ENCODE measurements around the gene ADRA2C.

Gene ADRA2C

DNA sequence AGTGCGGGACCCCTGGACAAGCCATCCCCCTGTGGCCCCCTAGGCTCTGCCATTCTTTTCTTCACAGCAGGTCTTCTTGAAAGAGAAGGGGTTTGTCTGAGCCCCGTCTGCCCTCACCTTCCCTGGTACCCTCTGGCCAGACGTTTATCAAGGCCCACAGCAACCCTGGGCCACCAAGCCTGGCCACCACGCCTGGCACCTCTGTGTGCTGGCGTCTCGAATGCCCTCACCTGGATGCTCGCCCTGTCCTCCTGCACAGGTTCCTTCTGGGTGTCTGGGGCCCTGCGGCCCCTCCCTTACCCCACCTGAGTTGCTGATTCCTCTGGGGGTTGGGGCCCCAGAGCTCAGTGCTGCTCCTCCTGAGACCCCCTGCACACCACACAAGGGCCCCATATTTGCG is 25.1 kb downstream of the ADRA2C start:
- Mint-ChIP-seq H3K9me3 (peaks cover 0 to 11% of the 10 kb centered on the region in 2 donors), H3K36me3 (ENCODE audit: insufficient read depth) (peaks cover 2% of the 10 kb centered on the region), H3K4me1 (ENCODE audit: low read depth in 2 of 2) (no peaks in the 10 kb centered on the region), H3K4me3 (no peak overlapping the region), H3K27ac (no peak overlapping the region), H3K27me3 (peaks cover 29 to 71% of the 10 kb centered on the region in 2 donors)
- ATAC-seq (replicated peaks) = no peak
- DNase-seq = no peak

DNA sequence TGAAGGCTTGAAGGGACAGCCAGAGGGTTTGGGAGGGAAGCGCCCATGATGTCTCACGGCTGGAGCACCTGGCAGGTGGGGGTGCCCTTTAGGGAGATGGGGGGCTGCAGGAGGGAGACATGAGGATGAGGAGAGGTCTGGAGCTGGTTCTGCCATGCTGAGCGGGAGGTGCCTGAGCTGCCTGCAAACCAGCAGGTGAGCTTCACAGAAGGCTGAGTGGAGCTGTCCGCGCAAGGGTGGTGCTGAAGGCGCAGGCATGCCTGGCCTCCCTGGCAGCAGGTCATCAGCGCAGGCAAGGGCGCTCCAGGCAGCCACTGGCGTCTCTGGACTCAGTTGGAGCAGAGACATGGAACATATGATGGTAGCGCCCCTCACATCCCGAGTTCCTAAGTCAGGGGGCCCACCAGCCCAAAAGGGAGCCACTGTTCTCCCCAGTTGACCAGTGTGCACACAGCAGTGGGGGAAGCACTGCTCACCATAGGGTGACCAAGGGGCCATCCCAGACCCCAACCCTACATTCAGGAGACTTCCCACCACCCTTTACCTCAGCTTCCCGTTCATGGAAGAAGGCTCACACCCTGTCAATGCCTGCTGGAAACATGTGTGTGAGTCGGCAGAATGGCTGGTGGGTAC is 25.8 kb downstream of the ADRA2C start:
- H3K4me1 Mint-ChIP-seq (ENCODE audit: low read depth in 2 of 2) = no peaks in the 10 kb centered on the region
- DNase-seq (no peak), ATAC-seq (replicated peaks) (no peak)
- H3K4me3 Mint-ChIP-seq = no peak overlapping the region
- peaks cover 29 to 67% of the 10 kb centered on the region in 2 donors for H3K27me3 Mint-ChIP-seq
- H3K9me3 Mint-ChIP-seq = peaks cover 0 to 15% of the 10 kb centered on the region in 2 donors
- H3K27ac Mint-ChIP-seq = no peak overlapping the region
- peaks cover 2% of the 10 kb centered on the region for H3K36me3 Mint-ChIP-seq (ENCODE audit: insufficient read depth)

DNA sequence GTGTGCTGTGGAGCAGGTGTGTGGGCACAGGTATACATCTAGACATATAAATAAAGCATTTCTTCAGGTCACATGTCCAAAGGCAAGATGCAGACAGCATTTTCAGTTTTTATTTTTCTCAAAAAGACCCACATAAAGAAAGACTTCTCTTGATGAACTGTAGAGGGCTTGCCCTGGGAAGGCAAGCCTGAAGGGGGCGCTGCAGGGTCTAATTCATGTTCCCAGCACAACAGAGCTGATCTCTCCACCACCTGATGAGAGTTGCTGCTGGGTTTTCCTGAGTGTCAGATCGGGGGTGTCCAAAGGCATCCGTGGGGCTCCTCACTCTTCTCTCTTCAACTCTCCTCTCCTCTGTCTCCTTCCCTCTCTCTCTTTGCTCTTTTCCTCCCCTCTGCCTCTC is 26.6 kb downstream of the ADRA2C start:
- Mint-ChIP-seq H3K4me1 (ENCODE audit: low read depth in 2 of 2) (no peaks in the 10 kb centered on the region), H3K27ac (no peak overlapping the region), H3K36me3 (ENCODE audit: insufficient read depth) (peaks cover 2% of the 10 kb centered on the region), H3K4me3 (no peak overlapping the region), H3K9me3 (peaks cover 0 to 15% of the 10 kb centered on the region in 2 donors), H3K27me3 (peaks cover 34 to 68% of the 10 kb centered on the region in 2 donors)
- DNase-seq (no peak), ATAC-seq (replicated peaks) (no peak)

DNA sequence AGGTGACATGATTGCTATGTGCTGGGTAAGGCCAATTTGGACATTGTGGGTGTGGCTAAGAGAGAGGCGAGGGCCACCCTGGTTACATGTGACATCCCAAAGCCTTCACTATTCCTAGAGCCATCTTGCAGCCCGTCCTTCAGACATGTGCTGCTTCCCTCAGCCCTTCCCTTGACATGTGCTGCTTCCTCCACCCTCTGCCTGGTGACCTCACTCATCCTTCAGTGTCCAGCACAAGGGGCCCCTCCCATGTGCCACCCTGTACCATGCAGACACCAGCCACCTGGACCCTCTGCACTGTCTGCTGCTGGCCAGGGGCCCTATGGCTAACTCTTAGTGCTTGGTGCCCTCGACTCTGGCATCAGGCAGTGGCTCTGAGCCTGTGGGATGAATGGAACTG is 27.4 kb downstream of the ADRA2C start:
- Mint-ChIP-seq H3K27ac (no peak overlapping the region), H3K4me3 (no peak overlapping the region), H3K36me3 (ENCODE audit: insufficient read depth) (no peaks in the 10 kb centered on the region), H3K9me3 (peaks cover 0 to 15% of the 10 kb centered on the region in 2 donors), H3K27me3 (peaks cover 37 to 68% of the 10 kb centered on the region in 2 donors), H3K4me1 (ENCODE audit: low read depth in 2 of 2) (no peaks in the 10 kb centered on the region)
- DNase-seq (no peak), ATAC-seq (replicated peaks) (no peak)

DNA sequence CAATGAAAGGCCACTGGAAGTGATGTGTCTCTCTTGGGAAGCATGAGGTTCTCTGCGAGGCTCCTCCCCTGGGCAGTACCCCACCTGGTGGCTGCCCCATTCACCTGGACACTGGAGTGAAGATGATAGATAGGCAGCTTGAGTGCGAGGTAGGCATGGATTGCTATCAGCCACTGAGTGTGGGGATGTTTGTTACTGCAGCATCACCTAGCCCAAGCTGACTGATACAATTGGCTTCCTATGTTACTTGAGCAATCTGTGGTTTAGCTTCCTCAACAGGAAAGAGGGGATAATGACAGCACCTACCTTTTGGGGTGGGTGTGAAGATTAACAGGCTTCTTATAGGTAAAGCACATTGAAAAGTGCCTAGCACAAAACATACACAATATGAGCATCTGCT is 30.8 kb downstream of the ADRA2C start:
- H3K9me3 Mint-ChIP-seq = peaks cover 0 to 12% of the 10 kb centered on the region in 2 donors
- peaks cover 3% of the 10 kb centered on the region for H3K36me3 Mint-ChIP-seq (ENCODE audit: insufficient read depth)
- no peak overlapping the region for H3K4me3 Mint-ChIP-seq
- ATAC-seq (replicated peaks) = no peak
- DNase-seq = no peak
- no peak overlapping the region for H3K27ac Mint-ChIP-seq
- peaks cover 24 to 60% of the 10 kb centered on the region in 2 donors for H3K27me3 Mint-ChIP-seq
- H3K4me1 Mint-ChIP-seq (ENCODE audit: low read depth in 2 of 2) = no peaks in the 10 kb centered on the region

DNA sequence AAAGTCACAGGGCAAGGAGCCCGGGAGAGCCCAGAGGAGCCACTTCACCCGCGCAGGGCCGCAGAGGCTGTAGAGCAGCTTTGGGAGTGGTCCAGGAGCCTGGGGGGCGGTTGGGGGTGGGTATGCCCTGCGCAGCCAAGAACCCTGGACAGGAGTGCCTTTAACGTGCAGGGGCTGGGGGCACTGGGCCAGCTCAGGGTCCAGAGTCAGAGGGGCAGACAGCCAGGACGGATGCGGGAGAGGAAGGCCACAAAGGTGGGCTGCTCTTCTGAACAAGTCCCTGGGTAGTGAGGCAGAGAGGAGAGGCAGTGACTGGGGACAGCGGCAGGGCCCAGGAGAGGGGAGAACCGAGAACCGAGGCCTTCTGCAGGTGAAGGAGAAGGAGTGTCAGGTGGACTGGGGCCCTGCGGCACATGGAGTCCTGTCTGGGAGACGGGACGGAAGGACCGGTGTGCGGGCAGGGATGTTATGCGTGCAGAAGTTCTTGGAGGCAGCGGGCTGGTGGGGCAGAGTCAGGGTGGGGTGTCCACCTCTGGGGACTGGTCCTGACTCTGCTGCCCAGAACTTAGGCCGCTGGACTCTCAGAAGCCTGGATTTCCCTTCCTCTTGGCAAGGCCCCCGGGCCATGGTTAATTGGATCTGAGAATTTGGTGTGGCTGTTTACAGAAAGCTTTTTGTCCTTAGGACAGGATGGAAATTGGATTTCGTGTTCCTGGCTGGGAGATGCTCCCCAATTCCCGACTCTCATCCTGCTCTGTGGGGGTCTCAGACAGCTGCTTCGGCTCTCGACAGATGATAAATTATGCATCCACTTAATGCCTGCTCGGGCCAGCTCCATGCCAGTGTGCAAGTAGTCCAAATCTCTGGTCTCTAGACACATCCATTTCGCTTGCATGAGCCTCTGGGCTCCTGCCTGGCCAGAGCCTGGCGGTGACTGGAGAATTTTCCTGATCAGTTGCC is 31.9 kb downstream of the ADRA2C start:
- peaks cover 0 to 12% of the 10 kb centered on the region in 2 donors for H3K9me3 Mint-ChIP-seq
- H3K4me1 Mint-ChIP-seq (ENCODE audit: low read depth in 2 of 2) = no peaks in the 10 kb centered on the region
- H3K4me3 Mint-ChIP-seq = no peak overlapping the region
- no peak overlapping the region for H3K27ac Mint-ChIP-seq
- peaks cover 20 to 49% of the 10 kb centered on the region in 2 donors for H3K27me3 Mint-ChIP-seq
- no peak for DNase-seq
- ATAC-seq (replicated peaks) = no peak
- peaks cover 3% of the 10 kb centered on the region for H3K36me3 Mint-ChIP-seq (ENCODE audit: insufficient read depth)

DNA sequence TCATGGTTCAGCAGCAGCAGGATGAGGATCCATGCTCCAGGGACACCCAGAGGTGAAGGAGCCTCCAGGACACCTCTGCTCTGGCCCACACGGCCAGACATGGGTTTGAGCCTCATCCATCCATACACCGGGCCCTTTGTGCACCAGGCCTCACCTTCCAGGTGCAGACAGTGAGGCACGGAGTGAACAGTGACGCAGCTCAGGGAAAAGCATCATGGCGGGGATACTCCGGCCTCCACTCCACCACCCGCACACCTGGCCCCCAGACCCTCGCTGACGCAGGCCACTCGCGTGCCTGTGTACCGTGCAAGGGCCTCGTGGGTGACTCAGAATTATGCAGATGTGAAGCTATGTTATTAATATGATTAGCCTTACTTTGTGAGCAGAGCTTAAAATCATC is 33.3 kb downstream of the ADRA2C start:
- H3K4me1 Mint-ChIP-seq (ENCODE audit: low read depth in 2 of 2) = no peaks in the 10 kb centered on the region
- H3K27me3 Mint-ChIP-seq = peaks cover 25 to 51% of the 10 kb centered on the region in 2 donors
- H3K27ac Mint-ChIP-seq = no peak overlapping the region
- H3K4me3 Mint-ChIP-seq = no peak overlapping the region
- H3K9me3 Mint-ChIP-seq = peaks cover 0 to 12% of the 10 kb centered on the region in 2 donors
- DNase-seq (no peak), ATAC-seq (replicated peaks) (no peak)
- peaks cover 3% of the 10 kb centered on the region for H3K36me3 Mint-ChIP-seq (ENCODE audit: insufficient read depth)

DNA sequence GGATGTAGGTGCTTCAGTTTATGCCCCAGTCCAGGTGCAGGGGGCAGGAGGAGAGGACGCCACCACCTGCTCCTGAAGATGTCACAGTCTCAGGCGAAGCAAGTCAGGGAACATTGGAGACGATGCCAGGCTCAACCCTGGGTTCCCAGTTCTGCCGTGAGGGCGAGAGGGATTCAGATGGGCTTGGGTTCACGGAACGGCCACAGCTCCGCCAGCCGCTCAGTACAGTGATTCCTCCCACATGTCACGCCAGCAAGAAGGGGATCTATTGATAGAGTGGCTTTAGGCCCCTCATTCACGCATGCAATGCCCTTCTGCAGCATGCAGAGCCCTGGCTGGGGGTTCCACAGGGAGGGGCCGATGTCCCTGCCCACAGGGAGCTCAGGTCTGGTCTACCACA is 34.2 kb downstream of the ADRA2C start:
- DNase-seq = no peak
- Mint-ChIP-seq H3K36me3 (ENCODE audit: insufficient read depth) (peaks cover 3% of the 10 kb centered on the region), H3K9me3 (peaks cover 0 to 7% of the 10 kb centered on the region in 2 donors), H3K4me1 (ENCODE audit: low read depth in 2 of 2) (no peaks in the 10 kb centered on the region), H3K4me3 (no peak overlapping the region), H3K27me3 (peaks cover 26 to 59% of the 10 kb centered on the region in 2 donors), H3K27ac (no peak overlapping the region)
- no peak for ATAC-seq (replicated peaks)

DNA sequence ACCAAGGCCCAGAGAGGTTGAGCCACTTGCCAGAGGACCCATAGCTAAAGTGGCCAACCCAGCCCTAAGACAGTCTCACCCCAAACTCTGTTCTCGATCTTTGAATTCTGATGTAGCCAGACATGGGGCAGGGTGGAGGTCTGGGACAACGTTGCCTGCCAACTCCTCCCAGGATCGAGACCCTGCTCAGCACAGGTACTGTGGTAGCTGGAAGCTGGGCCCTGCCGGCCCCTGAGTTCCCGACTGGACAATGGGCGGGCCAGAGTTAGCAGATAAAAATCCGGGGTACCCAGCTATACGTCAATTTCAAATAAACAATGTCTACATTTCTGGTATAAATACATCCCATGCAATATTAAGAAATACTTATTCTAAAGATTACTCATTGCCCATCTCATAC is 35.3 kb downstream of the ADRA2C start:
- Mint-ChIP-seq H3K36me3 (ENCODE audit: insufficient read depth) (peaks cover 3% of the 10 kb centered on the region), H3K4me3 (no peak overlapping the region), H3K27me3 (peaks cover 26 to 62% of the 10 kb centered on the region in 2 donors), H3K4me1 (ENCODE audit: low read depth in 2 of 2) (no peaks in the 10 kb centered on the region), H3K27ac (no peak overlapping the region), H3K9me3 (peaks cover 0 to under 1% of the 10 kb centered on the region in 2 donors)
- no peak for ATAC-seq (replicated peaks)
- DNase-seq = no peak

DNA sequence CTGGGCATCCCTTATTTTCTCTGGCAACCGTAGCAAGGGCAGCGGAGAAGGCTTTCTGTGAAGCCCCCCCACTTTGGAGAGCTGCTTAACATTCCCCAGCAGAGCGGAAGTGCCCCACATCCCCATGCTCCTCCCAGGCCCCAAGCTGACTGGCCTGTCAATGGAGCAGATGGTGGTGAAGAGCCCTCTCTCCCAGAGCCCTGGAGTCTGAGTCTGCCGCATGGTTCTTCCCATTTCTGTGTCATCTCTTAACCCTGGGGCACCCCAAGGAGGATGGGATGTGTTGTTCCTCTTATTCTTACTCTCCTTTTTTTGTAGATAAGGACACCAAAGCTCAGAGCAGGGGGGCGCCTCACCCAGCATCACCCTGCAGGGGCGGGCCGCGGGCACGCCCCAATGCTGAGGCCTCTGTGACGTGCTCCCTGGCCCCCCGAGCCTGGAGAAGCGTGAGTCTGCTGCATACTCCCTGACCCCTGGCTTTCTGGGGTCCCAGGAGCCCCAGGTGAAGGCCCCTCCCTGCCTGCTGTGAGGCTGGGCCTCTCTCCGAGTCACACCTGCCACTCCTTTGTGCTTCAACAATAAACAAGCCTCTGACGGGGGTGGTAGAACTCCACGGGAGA is 35.9 kb downstream of the ADRA2C start:
- no peak overlapping the region for H3K27ac Mint-ChIP-seq
- peaks cover 3% of the 10 kb centered on the region for H3K36me3 Mint-ChIP-seq (ENCODE audit: insufficient read depth)
- ATAC-seq (replicated peaks) (no peak), DNase-seq (no peak)
- no peaks in the 10 kb centered on the region for H3K9me3 Mint-ChIP-seq
- H3K4me3 Mint-ChIP-seq = no peak overlapping the region
- peaks cover 26 to 62% of the 10 kb centered on the region in 2 donors for H3K27me3 Mint-ChIP-seq
- H3K4me1 Mint-ChIP-seq (ENCODE audit: low read depth in 2 of 2) = no peaks in the 10 kb centered on the region

DNA sequence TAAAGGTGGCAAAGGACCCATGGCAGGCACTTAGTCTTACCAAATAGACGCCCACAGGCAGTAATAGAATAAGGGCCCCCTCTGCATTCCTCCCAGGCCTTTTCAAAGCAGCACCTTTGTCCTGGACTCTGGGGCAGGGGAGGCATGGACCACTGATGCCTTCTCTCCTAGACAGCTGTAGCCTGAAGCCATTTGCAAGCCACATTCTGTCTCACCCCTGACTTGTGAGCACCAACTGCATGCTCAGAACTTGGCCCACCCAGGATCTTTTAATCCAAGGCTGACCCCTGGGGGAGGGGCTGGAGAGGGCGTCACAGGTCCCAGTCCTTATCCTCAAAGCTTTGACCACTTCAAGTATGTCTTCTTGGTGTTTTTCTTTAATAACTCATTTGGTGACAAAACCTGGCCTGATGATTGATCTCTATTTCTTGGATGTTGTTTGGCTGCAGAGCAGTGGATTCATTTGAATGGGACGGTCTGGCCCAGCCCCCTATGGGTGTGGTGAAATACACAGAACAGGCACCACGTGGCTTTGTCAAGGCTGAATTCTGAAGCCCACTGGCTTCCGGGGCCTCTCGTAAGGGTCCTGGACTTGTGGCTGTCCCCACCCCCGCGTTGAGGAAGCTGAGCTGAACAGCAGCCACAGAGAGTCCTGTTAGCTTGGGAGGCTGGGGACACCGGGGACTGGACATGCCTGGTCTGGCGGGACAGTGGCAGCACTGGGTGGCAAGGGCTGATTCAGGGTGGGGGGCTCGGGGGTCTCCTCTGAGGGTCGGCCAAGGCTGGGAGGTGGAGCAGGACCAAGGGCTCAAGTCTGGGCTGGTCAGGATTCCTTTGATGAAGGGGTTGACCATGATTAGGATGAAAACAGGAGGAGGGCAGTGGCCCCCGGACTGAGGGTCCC is 36.6 kb downstream of the ADRA2C start:
- Mint-ChIP-seq H3K9me3 (no peaks in the 10 kb centered on the region), H3K4me1 (ENCODE audit: low read depth in 2 of 2) (no peaks in the 10 kb centered on the region), H3K4me3 (no peak overlapping the region), H3K27me3 (peaks cover 22 to 60% of the 10 kb centered on the region in 2 donors), H3K36me3 (ENCODE audit: insufficient read depth) (peaks cover 3% of the 10 kb centered on the region), H3K27ac (no peak overlapping the region)
- ATAC-seq (replicated peaks) (no peak), DNase-seq (no peak)

DNA sequence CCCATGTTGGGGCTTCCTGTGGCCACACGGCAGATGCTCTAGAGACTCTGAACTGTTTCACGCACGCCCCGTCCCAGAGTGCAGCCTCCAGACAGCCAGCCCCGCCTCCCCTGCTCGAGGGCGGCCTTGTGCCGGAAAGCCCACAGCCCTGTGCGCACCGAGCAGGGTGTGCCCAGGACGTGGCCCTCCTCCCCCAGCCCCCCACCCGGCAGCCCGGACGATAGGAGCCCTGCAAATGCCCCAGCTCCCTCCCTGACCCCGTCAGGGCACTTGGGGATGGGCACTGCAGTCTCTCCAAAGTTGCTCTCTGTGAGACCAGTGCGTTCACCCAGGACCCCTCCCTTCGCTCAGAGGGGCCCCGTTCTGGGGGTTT is 37.3 kb downstream of the ADRA2C start:
- no peak overlapping the region for H3K27ac Mint-ChIP-seq
- H3K9me3 Mint-ChIP-seq = no peaks in the 10 kb centered on the region
- H3K4me1 Mint-ChIP-seq (ENCODE audit: low read depth in 2 of 2) = no peaks in the 10 kb centered on the region
- no peak overlapping the region for H3K4me3 Mint-ChIP-seq
- H3K36me3 Mint-ChIP-seq (ENCODE audit: insufficient read depth) = peaks cover 3% of the 10 kb centered on the region
- no peak for DNase-seq
- peaks cover 25 to 60% of the 10 kb centered on the region in 2 donors for H3K27me3 Mint-ChIP-seq
- no peak for ATAC-seq (replicated peaks)

DNA sequence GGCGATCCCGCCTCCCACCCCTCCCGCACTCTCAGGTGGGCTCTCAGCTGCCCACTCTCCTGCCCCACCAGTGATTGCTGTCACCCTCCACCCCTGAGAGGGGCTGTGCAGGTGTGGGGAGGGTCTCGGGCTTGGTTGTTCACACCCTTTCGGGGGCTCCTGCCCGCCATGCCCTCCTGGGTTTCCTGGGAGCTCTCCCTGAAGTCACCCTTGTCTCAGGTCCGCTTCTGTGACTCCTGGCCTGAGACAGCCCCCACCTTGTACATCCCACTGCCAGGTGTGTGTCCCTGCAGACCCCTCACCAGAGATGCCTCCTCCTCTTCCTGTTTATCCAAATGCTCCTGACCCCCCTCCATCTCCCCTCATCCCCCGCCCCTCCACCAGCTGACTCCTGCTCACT is 37.8 kb downstream of the ADRA2C start:
- DNase-seq (no peak), ATAC-seq (replicated peaks) (no peak)
- H3K36me3 Mint-ChIP-seq (ENCODE audit: insufficient read depth) = peaks cover 3% of the 10 kb centered on the region
- H3K4me1 Mint-ChIP-seq (ENCODE audit: low read depth in 2 of 2) = peaks cover 0 to 2% of the 10 kb centered on the region in 2 donors
- no peak overlapping the region for H3K27ac Mint-ChIP-seq
- H3K4me3 Mint-ChIP-seq = no peak overlapping the region
- H3K9me3 Mint-ChIP-seq = no peaks in the 10 kb centered on the region
- H3K27me3 Mint-ChIP-seq = peaks cover 25 to 60% of the 10 kb centered on the region in 2 donors
